ENCODE data around the gene SETD5. TPM values are rescaled to one million over a fixed set of nuclear protein-coding genes. Genes with fewer than 3 reads are reported as not detected.

SETD5 gene
- total RNA-seq, 2 experiments from 2014 or later = 98.0 to 103 TPM

GRCh38 chr3:9501226-9501625, 103.8 kb downstream of the SETD5 start:
- no peaks in the 10 kb centered on the region for H3K9me3 Mint-ChIP-seq
- ChIA-PET POLR2A (no interaction called here), CTCF (interaction anchor here (0.6 to 2.6 kb wide), 9 partner anchors 9 to 430 kb away, joined by 3 to 13 read pairs (median 3); partner anchors contain the start of gene MTMR14)
- peaks cover 26% of the 10 kb centered on the region for H3K27me3 Mint-ChIP-seq
- intact Hi-C loops (cut with micrococcal nuclease) = loop anchor here (10.0 kb wide), 1 partner anchor 144 kb away; the partner anchor contains the start of gene MTMR14
- no peak for DNase-seq
- H3K27ac Mint-ChIP-seq = no peak overlapping the region
- H3K4me1 Mint-ChIP-seq (ENCODE audit: low read depth) = peaks cover 7% of the 10 kb centered on the region
- no peak overlapping the region for H3K4me3 Mint-ChIP-seq
- H3K36me3 Mint-ChIP-seq = no peaks in the 10 kb centered on the region

DNA sequence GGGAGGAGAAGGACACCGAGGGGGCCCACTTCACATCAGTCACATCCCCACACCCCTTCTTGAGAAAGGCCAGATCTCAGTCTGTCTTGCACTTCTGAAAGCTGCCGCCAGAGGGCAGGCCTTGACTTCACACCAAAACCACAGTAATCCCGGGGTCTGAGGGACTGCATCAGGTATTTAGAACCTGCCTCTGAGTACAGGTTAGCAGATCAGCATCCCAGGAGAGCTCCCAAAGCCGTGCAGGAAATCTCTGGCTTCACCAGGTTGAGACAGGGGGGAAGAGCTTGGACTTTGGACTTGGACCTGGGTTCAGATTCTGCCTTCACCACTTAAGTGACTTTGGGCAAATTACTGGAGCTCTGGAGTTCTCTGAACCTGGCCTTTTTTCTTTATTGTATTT, 105.9 kb downstream of the SETD5 start:
- H3K27me3 Mint-ChIP-seq = peaks cover 31% of the 10 kb centered on the region
- H3K4me1 Mint-ChIP-seq (ENCODE audit: low read depth) = peaks cover 7% of the 10 kb centered on the region
- no peaks in the 10 kb centered on the region for H3K9me3 Mint-ChIP-seq
- peak; percentile 83 for DNase-seq
- intact Hi-C loops (cut with micrococcal nuclease) = loop anchor here (2.0 to 10.0 kb wide), 2 partner anchors 142 to 224 kb away; partner anchors contain the start of gene MTMR14
- H3K27ac Mint-ChIP-seq = no peak overlapping the region
- ChIA-PET POLR2A (no interaction called here), CTCF (interaction anchor here (0.5 to 2.1 kb wide), 26 partner anchors 8 to 641 kb away, joined by 3 to 15 read pairs (median 4); partner anchors contain the start of genes BRPF1 and MTMR14)
- no peak overlapping the region for H3K4me3 Mint-ChIP-seq
- no peaks in the 10 kb centered on the region for H3K36me3 Mint-ChIP-seq

- no peak for DNase-seq
- H3K36me3 Mint-ChIP-seq = no peaks in the 10 kb centered on the region
- intact Hi-C loops (cut with micrococcal nuclease) = loop anchor here (10.0 kb wide), 1 partner anchor 137 kb away; the partner anchor contains the start of gene MTMR14
- no peak overlapping the region for H3K4me3 Mint-ChIP-seq
- H3K9me3 Mint-ChIP-seq = no peaks in the 10 kb centered on the region
- POLR2A ChIA-PET = interaction anchor here (0.5 kb wide), 1 partner anchor 65 kb away, joined by 4 read pairs; no protein-coding TSS in a partner anchor
- no peak overlapping the region for H3K27ac Mint-ChIP-seq
- peaks cover 17% of the 10 kb centered on the region for H3K27me3 Mint-ChIP-seq
- no peaks in the 10 kb centered on the region for H3K4me1 Mint-ChIP-seq (ENCODE audit: low read depth)
- CTCF ChIA-PET = no interaction called here
Observed at GRCh38 chr3:9507586-9508578, 110.5 kb downstream of the SETD5 start.

GRCh38 chr3:9508781-9509180, 111.4 kb downstream of the SETD5 start:
- no peaks in the 10 kb centered on the region for H3K4me1 Mint-ChIP-seq (ENCODE audit: low read depth)
- H3K36me3 Mint-ChIP-seq = no peaks in the 10 kb centered on the region
- ChIA-PET CTCF (no interaction called here), POLR2A (no interaction called here)
- intact Hi-C loops (cut with micrococcal nuclease) = loop anchor here (10.0 kb wide), 1 partner anchor 136 kb away; the partner anchor contains the start of gene MTMR14
- H3K27me3 Mint-ChIP-seq = peaks cover 14% of the 10 kb centered on the region
- no peak for DNase-seq
- no peak overlapping the region for H3K4me3 Mint-ChIP-seq
- no peak overlapping the region for H3K27ac Mint-ChIP-seq
- H3K9me3 Mint-ChIP-seq = no peaks in the 10 kb centered on the region

DNA sequence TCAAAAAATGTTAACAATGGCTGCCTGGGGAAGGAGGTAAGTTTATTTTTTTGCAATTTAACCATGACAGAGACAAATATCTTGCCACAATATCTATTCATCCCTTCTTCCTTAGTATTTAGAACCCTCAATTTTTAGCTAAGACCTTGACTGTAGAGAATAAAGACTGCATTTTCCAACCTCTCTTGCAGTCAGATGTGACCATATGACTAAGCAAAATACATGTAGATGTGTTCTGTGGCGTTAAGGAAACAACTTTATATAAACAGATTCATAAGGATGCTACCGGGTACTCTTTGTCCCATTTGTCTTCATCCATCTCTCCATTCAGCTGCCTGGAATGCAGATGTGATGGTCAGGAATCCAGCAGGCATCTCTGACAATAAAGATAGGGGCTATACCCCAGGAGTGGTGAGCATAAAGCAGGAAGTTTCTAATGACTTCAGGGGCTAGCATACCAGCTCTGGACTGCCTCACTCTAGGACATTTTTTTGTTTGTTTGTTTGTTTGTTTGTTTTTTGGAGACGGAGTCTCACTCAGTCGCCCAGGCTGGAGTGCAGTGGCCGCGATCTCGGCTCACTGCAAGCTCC, 115.1 kb downstream of the SETD5 start:
- ChIA-PET POLR2A (no interaction called here), CTCF (interaction anchor here (1.9 to 2.0 kb wide), 2 partner anchors 9 to 11 kb away, joined by 5 to 6 read pairs; no protein-coding TSS in a partner anchor)
- no peaks in the 10 kb centered on the region for H3K4me1 Mint-ChIP-seq (ENCODE audit: low read depth)
- intact Hi-C loops (cut with micrococcal nuclease) = no loop called here
- H3K27ac Mint-ChIP-seq = no peak overlapping the region
- no peak for DNase-seq
- no peaks in the 10 kb centered on the region for H3K36me3 Mint-ChIP-seq
- peaks cover 13% of the 10 kb centered on the region for H3K27me3 Mint-ChIP-seq
- no peaks in the 10 kb centered on the region for H3K9me3 Mint-ChIP-seq
- H3K4me3 Mint-ChIP-seq = no peak overlapping the region

DNA sequence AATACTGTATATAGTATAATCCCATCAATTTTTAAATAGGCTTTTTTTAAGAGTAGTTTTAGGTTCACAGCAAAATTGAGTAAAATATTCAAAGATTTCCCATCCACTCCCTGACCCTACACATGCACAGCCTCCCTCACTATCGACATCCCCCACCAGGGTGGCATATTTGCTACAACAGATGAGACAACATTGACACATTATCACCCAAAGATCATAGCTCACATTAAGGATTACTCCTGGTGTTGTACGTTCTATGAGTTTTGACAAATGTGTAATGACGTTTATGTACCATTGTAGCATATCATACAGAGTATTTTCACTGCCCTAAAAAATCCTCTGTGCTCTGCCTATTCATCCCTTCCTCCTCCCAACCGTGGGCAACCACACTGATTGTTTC, 116.9 kb downstream of the SETD5 start:
- intact Hi-C loops (cut with micrococcal nuclease) = no loop called here
- Mint-ChIP-seq H3K9me3 (no peaks in the 10 kb centered on the region), H3K36me3 (no peaks in the 10 kb centered on the region), H3K4me1 (ENCODE audit: low read depth) (no peaks in the 10 kb centered on the region), H3K27ac (no peak overlapping the region), H3K27me3 (peaks cover 5% of the 10 kb centered on the region), H3K4me3 (no peak overlapping the region)
- POLR2A ChIA-PET = no interaction called here
- CTCF ChIA-PET = no interaction called here
- DNase-seq = no peak

- Mint-ChIP-seq H3K4me1 (ENCODE audit: low read depth) (no peaks in the 10 kb centered on the region), H3K36me3 (no peaks in the 10 kb centered on the region), H3K27me3 (peaks cover 3% of the 10 kb centered on the region), H3K27ac (no peak overlapping the region), H3K4me3 (no peak overlapping the region), H3K9me3 (no peaks in the 10 kb centered on the region)
- CTCF ChIA-PET = no interaction called here
- POLR2A ChIA-PET = no interaction called here
- DNase-seq = no peak
- intact Hi-C loops (cut with micrococcal nuclease) = no loop called here
Observed at GRCh38 chr3:9514956-9515355, 117.5 kb downstream of the SETD5 start.

- H3K36me3 Mint-ChIP-seq = no peaks in the 10 kb centered on the region
- DNase-seq = no peak
- ChIA-PET POLR2A (no interaction called here), CTCF (no interaction called here)
- no peaks in the 10 kb centered on the region for H3K9me3 Mint-ChIP-seq
- intact Hi-C loops (cut with micrococcal nuclease) = no loop called here
- H3K27me3 Mint-ChIP-seq = peaks cover 20% of the 10 kb centered on the region
- H3K27ac Mint-ChIP-seq = no peak overlapping the region
- H3K4me3 Mint-ChIP-seq = no peak overlapping the region
- no peaks in the 10 kb centered on the region for H3K4me1 Mint-ChIP-seq (ENCODE audit: low read depth)
Observed at GRCh38 chr3:9525078-9525477, 127.7 kb downstream of the SETD5 start.

Other genes starting within 250 kb of the SETD5 start
- gene SRGAP3, start 148.0 kb upstream of the SETD5 start, total RNA-seq = 1 to 10 TPM; 2.2 to 3.5 TPM
- 10 to 100 TPM; 55.8 to 60.6 TPM for gene THUMPD3, start 34.6 kb upstream of the SETD5 start, total RNA-seq
- not detected for gene LHFPL4, start 156.2 kb downstream of the SETD5 start, total RNA-seq